ENCODE results near the gene PRDX3.

The PRDX3 gene

GRCh38 chr10:119198438-119198837, 19.8 kb upstream of the PRDX3 start:
- peak; percentile 40 for DNase-seq
- Histone ChIP-seq H3K36me3 (replicated peaks; ENCODE audit: insufficient read depth, low read length) (no peaks in the 10 kb centered on the region), H3K9ac (ENCODE audit: low read length) (no peak overlapping the region), H3K27ac (ENCODE audit: low read length) (no peak overlapping the region), H3K4me3 (ENCODE audit: low read length) (no peak overlapping the region; the same call in 1 of the 2 replicates), H3F3A (ENCODE audit: insufficient read depth, low read length) (no peaks in the 10 kb centered on the region), H3K79me2 (ENCODE audit: low read length) (no peaks in the 10 kb centered on the region), H3K9me3 (replicated peaks; ENCODE audit: insufficient read depth, low read length) (no peaks in the 10 kb centered on the region), H3K4me1 (ENCODE audit: low read length) (no peaks in the 10 kb centered on the region), H3K9me2 (replicated peaks; ENCODE audit: insufficient read depth, low read length) (no peaks in the 10 kb centered on the region), H2AFZ (ENCODE audit: low read length) (no peak overlapping the region; the same call in 1 of the 2 replicates), H3K4me2 (ENCODE audit: low read depth, low read length) (peak overlapping the region; percentile 23; the same call in 1 of the 2 replicates), H3K27me3 (replicated peaks; ENCODE audit: insufficient read depth, low read length) (no peaks in the 10 kb centered on the region), H4K20me1 (ENCODE audit: insufficient read depth, low read length) (no peaks in the 10 kb centered on the region)
- TF ChIP-seq EZH2phosphoT487 (IDR thresholded peaks at IDR 0.05; ENCODE audit: low read length) (no peak), EZH2 (optimal IDR thresholded peaks at IDR 0.05; ENCODE audit: low read depth, low read length) (no peak), CTCF (IDR thresholded peaks at IDR 0.05; ENCODE audit: low read length) (peak; percentile 64)

GRCh38 chr10:119197921-119198320, 19.3 kb upstream of the PRDX3 start:
- no peak overlapping the region for H3K27ac ChIP-seq (ENCODE audit: low read length)
- H3K9me2 ChIP-seq (replicated peaks; ENCODE audit: insufficient read depth, low read length) = no peaks in the 10 kb centered on the region
- no peak overlapping the region for H3K9ac ChIP-seq (ENCODE audit: low read length)
- H3K4me3 ChIP-seq (ENCODE audit: low read length) = no peak overlapping the region
- TF ChIP-seq EZH2phosphoT487 (IDR thresholded peaks at IDR 0.05; ENCODE audit: low read length) (no peak), CTCF (IDR thresholded peaks at IDR 0.05; ENCODE audit: low read length) (no peak), EZH2 (optimal IDR thresholded peaks at IDR 0.05; ENCODE audit: low read depth, low read length) (no peak)
- no peak for DNase-seq
- no peaks in the 10 kb centered on the region for H3F3A ChIP-seq (ENCODE audit: insufficient read depth, low read length)
- H3K9me3 ChIP-seq (replicated peaks; ENCODE audit: insufficient read depth, low read length) = no peaks in the 10 kb centered on the region
- H3K36me3 ChIP-seq (replicated peaks; ENCODE audit: insufficient read depth, low read length) = no peaks in the 10 kb centered on the region
- H3K27me3 ChIP-seq (replicated peaks; ENCODE audit: insufficient read depth, low read length) = no peaks in the 10 kb centered on the region
- H3K4me2 ChIP-seq (ENCODE audit: low read depth, low read length) = no peak overlapping the region
- no peak overlapping the region for H2AFZ ChIP-seq (ENCODE audit: low read length)
- no peaks in the 10 kb centered on the region for H3K79me2 ChIP-seq (ENCODE audit: low read length)
- H4K20me1 ChIP-seq (ENCODE audit: insufficient read depth, low read length) = no peaks in the 10 kb centered on the region
- no peaks in the 10 kb centered on the region for H3K4me1 ChIP-seq (ENCODE audit: low read length)

- H3K9me2 ChIP-seq (replicated peaks; ENCODE audit: insufficient read depth, low read length) = no peaks in the 10 kb centered on the region
- DNase-seq = no peak
- no peak overlapping the region for H3K9ac ChIP-seq (ENCODE audit: low read length)
- no peaks in the 10 kb centered on the region for H3K9me3 ChIP-seq (replicated peaks; ENCODE audit: insufficient read depth, low read length)
- no peaks in the 10 kb centered on the region for H4K20me1 ChIP-seq (ENCODE audit: insufficient read depth, low read length)
- no peak overlapping the region for H2AFZ ChIP-seq (ENCODE audit: low read length)
- no peaks in the 10 kb centered on the region for H3K79me2 ChIP-seq (ENCODE audit: low read length)
- no peaks in the 10 kb centered on the region for H3K36me3 ChIP-seq (replicated peaks; ENCODE audit: insufficient read depth, low read length)
- H3K4me1 ChIP-seq (ENCODE audit: low read length) = peaks cover 9% of the 10 kb centered on the region
- no peak overlapping the region for H3K4me3 ChIP-seq (ENCODE audit: low read length)
- H3K27ac ChIP-seq (ENCODE audit: low read length) = no peak overlapping the region
- no peaks in the 10 kb centered on the region for H3K27me3 ChIP-seq (replicated peaks; ENCODE audit: insufficient read depth, low read length)
- H3K4me2 ChIP-seq (ENCODE audit: low read depth, low read length) = no peak overlapping the region
- TF ChIP-seq CTCF (IDR thresholded peaks at IDR 0.05; ENCODE audit: low read length) = no peak
- no peak for TF ChIP-seq EZH2phosphoT487 (IDR thresholded peaks at IDR 0.05; ENCODE audit: low read length)
- TF ChIP-seq EZH2 (optimal IDR thresholded peaks at IDR 0.05; ENCODE audit: low read depth, low read length) = no peak
- H3F3A ChIP-seq (ENCODE audit: insufficient read depth, low read length) = no peaks in the 10 kb centered on the region
Observed at GRCh38 chr10:119191881-119192280, 13.3 kb upstream of the PRDX3 start.

All from MM.1S (cell line).